Glomerular endothelial cell (primary cell): ENCODE results near the gene VAMP7. TPM values are rescaled to one million over a fixed set of nuclear protein-coding genes. Genes with fewer than 3 reads are reported as not detected.
"Not testable (repeated sequence)": the region's sequence is repeated elsewhere in the genome, so short reads cannot be mapped to it uniquely, and the experiment has no call there.

Experiments
- DNase-seq: peaks from one replicate; pipeline ENCODE4 v3.0.0-alpha.2; 2011; ENCODE audit warnings: low read depth, low spot score; ENCODE audit errors: extremely low read depth
- total RNA-seq: library from RNA; depleted of rRNA; stranded (reverse); fragments of >200 nt; gene quantifications from 2 replicates; pipeline ENCODE4 v1.2.3, GENCODE V29; 2015

The VAMP7 gene, protein sequence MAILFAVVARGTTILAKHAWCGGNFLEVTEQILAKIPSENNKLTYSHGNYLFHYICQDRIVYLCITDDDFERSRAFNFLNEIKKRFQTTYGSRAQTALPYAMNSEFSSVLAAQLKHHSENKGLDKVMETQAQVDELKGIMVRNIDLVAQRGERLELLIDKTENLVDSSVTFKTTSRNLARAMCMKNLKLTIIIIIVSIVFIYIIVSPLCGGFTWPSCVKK
- 36.3 and 39.3 TPM in 2 replicates for total RNA-seq

DNA sequence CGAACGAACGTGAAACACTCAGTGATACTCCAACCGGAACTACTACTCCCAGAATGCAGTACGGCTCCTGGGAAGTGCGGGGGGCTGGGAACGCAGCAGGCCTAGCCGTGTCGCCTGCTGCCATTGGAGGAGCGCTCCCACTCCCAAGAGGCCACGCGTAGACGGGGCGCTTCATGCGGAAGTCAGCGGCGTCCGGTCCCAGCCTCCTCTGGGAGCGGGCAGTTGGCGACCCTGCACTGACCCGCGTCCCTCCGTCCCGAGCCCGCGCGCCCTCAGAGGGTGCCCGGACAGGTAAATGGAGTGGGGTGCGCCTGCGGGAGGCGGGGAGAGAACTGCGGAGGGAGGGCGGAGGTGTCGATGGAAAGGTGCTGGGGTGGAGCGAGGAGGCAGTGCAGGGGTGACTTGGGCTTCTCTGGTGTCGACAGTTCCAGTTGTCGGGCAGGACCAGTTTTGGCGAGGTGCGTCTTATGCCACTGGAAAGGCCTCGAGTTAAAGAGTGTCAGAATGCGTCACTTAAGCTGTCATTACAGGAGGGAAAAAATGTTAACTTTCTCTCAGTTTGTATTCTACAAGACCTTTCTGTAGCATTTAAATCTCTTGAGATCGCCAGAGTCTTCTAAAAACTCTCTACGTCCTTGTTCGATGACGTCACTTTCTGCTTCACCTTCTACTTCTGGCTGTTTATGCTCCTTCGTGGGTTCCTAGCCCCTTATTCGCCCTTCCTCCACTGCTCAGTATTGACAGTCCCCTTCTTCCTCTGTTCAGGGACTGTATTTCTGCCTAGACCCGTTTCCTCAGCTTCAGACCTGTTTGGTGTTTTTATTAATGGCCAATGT, at the start of gene VAMP7:
Gene VAMP7, plus strand, starts transcription at position 188 of the 836 bp plus-strand sequence. CDS start 8,122 bp downstream, outside the sequence.
- DNase-seq = no peak

DNA sequence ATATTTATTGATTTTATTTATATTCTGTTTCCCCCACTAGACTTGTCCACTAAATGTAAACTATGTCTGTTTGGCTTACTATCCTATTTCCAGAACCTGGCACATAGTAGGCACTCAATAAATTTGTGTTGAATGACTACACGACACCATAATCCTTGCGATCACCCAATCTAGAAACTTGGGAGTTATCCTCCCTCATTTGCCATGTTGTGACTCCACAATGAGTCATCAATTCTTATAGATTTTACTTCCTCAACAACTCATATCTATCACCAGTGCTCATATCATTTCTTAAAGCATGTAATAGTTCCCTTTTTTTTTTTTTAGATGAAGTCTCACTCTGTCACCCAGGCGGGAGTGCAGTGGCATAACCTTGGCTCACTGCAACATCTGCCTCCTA, 39.9 kb upstream of the VAMP7 start:
- no peak for DNase-seq

DNA sequence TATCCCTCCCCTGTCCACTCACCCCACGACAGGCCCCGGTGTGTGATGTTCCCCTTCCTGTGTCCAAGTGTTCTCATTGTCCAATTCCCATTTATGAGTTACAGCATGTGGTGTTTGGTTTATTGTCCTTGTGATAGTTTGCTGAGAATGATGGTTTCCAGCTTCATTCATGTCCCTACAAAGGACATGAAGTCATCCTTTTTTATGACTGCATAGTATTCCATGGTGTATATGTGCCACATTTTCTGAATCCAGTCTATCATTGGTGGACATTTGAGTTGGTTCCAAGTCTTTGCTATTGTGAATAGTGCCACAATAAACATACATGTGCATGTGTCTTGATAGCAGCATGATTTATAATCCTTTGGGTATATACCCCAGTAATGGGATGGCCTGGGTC, 29.4 kb upstream of the VAMP7 start:
- not testable (repeated sequence) for DNase-seq

DNA sequence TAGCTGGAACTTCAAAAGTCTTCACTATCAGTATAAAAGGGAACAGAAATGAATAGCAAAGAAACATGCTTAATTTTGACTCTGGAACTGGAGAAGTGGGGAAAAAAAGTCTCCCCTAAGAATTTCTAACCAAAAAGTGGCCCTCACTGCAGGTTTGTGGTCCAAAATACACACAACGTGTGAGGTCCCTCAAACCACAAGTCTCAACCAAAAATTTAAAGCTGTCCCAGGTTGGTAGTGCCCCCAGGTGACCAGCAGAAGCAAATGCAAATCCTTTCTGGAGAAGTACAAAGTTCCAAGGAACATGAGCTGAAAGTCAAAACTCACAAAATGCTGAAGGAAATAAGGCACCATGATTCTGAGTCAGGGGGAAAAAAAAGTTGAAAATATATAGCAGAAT, 23.6 kb upstream of the VAMP7 start:
- DNase-seq = no peak

DNA sequence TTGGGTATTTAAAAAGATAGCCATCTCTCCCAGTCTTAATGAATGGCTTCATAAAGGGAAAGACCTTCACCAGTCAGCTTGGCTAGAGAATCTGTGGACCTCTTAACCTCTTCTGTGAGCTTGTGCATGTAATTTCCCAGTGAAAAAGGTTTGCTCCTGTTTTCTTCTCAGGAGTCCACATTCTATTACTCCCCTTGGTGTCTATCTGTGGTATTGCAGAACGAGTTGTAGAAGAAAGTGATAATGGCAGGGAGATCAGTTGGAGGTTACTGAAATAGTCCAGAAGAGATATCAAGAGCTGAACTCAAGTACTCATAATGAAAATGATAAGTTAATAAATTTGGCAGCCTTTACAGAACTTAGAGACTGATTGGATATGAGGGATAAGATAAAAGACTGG, 16.5 kb upstream of the VAMP7 start:
- no peak for DNase-seq

DNA sequence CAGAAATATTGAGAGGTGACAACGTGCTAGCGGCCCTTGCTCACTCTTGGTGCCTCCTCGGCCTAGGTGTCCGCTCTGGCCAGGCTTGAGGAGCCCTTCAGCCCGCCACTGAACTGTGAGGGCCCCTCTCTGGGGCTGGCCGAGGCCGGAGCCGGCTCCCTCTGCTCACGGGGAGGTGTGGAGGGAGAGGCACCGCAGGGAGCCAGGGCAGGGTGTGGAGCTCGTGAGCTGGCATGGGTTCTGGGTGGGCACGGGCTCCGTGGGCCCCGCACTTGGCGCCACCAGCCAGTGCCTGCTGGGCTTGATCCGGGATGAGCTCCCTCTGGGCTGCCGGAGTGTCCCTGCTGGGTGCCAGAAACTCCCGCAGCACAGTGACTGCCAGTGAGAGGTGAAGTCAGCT, 16.0 kb upstream of the VAMP7 start:
- no peak for DNase-seq

DNA sequence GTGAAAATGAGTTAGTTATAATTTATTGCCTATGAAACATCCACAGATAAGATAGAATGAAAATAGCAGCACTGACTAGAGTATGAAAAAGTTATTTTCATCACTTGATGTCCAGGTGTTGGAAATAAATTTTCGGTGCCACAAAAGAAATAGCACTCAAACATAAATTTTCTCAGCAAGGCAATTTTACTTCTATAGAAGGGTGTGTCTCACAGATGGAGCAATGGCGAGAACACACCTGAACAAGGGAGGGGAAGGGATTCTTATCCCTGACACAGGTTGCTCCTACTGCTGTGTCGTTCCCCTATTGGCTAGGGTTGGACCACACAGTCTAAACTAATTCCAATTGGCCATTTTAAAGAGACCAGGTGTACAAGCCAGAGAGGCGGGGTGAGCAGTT, 13.3 kb upstream of the VAMP7 start:
- DNase-seq = no peak

DNA sequence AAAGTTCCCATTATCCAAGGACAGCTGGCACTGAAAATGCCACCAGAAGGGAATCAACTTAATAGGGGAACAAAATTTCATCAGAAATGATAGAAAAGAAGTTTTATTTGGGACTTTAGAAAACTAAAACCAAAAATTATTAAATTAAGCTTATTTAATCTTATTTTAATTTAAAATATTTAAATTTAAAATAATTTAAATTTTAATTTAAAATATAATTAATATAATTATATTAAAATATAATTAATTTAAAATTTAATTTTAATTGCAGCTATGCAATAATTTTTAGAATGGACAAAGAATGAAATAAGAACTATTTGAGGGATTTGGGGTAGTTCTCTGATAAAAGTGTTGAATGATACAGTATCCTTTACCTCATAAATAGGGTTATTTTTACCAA, 10.2 kb upstream of the VAMP7 start:
- no peak for DNase-seq

DNA sequence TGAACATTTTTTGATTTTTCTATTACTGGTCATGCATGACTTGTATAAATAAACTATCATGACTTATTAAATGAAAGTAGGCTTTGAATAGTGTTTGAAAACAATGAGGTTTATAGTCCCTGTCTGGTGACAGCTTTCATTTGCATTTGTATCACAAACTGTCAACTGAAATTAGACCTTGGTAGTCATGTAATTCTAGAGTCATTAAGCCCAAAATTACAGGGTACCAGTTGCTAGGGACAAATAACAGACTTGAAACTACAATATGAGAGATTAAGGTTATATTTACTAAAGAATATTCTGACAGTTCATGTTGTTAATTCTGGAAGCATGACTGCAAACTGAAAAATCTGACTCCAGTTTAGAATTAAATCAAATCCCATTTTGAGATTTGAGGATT, 9.2 kb upstream of the VAMP7 start:
- no peak for DNase-seq

DNA sequence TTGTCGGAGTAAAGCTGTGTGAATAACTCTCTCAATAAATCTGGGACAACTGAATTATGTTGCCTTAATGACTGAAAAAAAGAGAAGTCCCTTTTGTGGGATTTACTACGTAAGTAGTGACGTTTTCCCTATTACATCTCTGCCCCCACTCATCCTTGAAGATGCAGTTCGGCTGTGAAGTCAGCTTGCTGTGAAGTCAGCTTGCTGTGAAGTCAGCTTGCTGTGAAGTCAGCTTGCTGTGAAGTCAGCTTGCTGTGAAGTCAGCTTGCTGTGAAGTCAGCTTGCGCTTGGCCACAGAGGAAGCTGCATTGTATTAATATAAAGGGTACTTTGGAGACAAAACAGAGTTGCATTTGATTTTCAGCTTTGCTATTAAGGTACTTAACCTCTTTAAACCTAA, 8.0 kb upstream of the VAMP7 start:
- DNase-seq = no peak

DNA sequence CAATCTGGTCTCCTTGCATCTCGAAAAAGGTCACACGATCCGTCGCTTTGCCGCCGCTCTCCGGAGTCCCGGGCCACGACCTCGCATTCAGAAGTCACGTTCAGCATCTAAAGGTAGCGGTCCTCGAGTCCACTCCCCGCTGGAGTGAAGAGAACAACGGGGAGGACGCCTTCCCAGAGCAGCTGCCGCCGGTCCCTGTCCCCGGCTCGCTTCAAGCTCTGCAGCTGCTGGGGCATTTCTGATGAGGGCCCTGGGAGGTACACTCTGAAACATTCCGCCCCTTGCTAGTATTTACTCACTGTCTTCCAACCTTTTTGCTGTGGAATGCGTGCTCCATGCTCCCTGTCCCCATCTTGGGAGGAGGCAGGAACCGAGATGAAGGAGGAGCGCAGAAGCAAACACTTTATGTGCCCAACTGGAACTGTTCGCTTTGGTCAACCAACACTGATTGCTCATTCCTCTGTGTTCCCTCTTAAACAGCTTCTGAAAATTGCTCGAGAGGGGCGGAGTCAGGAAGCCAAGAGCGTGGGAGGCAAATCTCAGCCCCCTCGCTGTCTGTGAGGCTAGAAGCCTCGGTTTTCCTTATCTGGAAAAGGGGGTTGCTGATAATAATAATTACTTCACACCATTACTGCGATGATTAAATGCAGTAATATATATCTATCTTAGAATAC, 6.4 kb upstream of the VAMP7 start:
- DNase-seq = no peak

DNA sequence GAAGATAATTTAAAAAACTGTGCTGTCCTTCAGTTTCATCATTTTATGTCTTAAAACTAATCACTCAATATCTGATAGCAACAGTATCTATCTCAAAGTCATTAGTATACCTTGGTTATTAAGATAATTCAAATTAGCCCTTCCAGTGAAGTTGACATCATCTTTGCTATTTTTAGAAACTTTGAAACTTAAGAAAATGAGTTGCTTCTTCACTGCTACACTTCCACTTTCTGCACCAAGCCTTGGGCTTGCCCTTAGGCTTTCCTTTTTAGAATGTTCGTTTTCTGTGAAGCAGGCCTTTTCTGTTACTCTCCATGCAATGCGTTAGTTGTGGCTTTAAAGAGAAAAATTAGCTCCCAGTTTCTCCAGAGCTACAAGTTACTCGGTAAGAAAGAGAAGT, 4.4 kb upstream of the VAMP7 start:
- no peak for DNase-seq

DNA sequence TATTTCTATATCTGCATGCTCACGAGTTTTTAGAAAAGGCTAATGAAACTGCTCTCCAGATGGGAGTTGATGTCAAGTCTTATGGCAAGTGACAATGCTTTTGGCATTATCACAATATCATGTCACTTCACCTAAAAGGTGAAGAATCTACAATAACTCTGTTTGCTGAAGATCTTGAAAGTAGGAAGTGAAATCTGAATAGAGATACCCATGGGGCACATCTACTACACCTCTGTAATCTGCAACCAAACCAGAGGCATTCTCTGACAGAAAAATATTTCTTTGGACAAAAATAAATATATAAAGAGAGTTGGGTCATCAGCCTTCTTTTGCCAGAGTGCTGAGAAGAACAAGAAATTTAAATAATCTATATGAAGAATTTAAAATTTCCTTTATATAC, 3.9 kb upstream of the VAMP7 start:
- no peak for DNase-seq

DNA sequence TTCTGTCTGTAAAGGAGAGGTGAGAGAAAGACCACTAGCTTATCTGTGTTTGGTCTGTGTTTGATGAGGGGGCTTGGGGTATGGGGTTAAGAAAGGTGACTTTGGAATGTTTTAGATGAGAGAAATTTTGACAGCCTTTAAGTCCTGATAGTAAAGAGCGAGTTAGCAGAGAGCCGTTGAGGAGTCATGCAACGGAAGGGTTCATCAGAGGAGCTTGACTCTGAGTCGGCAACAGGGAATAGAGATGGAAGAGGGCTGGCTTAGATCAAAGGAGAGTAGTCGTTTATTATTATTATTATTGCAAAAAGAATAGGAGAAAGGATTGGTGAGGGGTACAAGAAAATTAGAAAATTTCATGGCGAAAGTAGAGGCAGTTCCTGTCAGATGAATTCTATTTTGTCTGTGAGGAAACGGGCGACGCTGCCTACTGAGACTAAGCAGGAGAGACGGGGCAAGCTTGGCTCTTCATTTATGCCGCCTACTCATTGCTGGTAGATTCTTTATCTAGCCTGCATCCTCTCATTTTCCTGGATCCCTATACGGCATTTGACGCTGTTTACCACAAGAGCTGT, 473 bp upstream of the VAMP7 start:
- DNase-seq = no peak

DNA sequence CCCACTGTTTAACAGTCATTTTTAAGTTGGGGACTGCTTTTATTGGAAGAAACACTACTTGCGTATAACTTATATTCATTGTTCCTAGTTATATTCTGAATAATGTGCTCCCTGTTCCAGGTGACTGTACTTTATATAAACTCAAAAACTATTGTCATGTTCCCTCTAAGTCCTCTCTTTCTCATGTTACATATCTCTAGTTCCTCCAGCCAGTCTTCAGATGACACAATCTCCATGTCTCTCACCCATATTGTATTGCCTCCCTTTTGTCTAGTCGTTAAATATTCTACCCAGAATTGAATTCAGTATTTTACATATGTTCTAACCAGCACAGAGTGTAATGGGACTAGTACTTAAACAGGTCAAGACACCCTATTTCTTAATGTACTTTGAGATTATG, 5.3 kb downstream of the VAMP7 start:
- no peak for DNase-seq

DNA sequence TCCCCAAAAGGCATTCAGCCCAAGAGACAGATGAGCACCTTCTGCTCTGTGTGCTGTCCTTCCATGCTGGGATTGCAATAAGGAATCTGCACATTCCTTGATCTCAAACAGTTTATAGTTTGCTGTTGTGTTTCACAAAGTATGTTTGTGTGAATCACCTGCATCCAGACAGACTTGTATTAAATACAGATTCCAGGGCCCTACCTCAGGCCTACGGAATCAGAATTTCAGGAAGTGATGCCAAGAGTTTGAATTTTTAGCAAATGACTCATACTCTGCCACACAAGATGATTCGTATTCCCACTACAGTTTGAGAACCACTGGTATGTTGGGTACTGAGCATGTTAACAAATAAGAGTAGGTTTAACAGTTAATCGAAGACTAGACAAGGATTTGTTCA, 7.0 kb downstream of the VAMP7 start:
- DNase-seq = no peak

DNA sequence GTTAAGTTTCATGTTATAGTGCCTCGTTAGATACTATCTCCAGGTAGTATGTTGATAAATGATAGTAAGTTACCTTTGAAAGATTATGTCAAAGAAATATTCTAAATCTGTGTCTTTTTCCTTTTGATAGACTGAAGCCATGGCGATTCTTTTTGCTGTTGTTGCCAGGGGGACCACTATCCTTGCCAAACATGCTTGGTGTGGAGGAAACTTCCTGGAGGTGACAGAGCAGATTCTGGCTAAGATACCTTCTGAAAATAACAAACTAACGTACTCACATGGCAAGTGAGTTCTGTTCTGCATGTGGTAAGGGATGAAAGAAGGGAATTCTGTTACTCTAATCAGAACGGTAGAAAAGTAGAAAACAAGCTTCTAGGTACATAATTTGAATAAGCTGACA, 8.2 kb downstream of the VAMP7 start:
- DNase-seq = no peak

DNA sequence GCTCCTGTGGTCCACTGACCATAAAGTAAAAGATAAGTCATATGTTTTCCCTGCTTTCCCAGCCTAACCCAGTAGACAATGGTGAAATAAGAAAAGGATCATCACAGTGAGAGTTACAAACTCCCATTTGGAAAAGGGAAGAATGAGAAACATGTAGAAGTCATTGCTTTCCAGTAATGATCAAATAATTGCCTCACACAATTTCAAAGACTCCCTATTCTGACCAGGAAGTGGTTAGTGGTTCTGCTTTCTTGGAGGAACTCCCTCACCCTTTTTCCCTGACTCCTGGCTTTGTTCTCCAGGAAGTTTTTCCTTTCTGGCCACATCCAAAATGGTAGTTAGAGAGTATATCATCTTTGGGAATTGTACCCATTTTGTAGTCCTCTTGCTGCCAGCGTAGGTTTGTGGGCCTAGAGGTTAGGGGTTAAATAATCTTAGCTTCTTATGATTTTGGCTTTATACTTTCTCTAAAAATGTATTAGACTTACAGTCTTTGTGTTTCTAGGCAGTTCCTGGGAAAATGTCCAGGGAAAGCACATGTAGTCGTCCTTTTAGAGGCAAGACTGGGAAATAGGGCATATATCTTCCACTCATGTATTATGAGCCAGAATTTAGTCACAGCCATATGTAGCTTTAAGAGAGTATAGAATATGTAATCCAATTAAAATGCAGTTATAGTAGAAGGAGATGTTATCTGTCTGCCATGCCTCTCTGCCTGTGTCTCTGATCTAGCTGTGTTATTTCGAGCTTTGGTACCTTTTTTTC, 10.5 kb downstream of the VAMP7 start:
- no peak for DNase-seq

DNA sequence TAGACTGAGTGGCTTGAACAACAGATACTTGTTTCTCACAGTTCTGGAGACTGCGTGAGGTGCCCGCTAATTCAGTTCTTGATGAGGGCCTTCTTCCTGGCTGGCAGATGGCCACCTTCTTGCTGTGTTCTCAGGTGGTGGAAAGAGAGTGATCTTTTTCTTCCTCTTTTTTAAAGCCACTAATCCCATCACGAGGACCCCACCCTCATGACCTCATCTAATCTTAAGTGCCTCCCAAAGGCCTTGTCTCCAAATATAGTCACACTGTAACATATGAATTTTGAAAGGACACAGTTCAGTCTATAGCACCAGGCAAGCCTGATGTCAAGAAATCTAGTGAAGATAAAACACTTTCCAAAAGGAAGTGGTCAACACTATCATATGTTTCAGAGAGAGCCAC, 12.4 kb downstream of the VAMP7 start:
- DNase-seq = no peak

DNA sequence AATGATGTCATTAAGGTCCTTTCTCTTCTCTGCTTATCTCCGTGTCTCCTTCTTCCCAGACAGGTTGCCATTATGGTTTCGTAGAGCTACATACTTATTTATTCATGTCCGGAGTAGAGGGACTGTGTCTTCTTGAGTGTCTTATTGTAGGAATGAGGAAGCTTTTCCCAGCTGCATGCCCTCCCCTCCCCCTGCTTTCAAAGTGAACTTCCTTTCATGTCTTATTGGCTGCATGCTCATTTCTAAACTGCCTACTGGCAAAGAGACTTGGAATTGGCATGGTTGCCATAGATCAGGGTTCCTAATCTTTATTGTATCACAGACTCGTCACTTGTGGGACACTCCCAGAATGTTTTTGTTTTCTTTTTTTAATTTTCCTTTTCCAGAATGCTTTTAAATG, 15.4 kb downstream of the VAMP7 start:
- no peak for DNase-seq

DNA sequence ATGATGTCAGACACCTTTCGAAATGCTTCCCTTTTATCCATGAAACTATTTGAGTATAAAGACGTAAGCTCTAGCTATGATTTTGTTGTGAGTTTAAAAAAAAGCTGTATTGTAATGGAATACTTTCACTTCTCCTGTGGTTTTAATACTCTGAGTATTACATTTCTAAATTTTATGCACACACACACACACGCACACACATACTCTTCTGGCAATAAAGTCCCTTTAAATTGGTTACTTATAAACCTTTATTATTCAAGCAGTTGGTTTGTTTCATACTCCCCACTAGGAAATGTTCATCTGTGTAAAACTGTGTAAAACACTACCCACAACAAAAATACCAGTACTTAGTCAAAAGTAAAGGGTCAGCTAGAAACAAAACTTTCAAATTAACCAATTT, 18.2 kb downstream of the VAMP7 start:
- DNase-seq = no peak
